Lung (tissue), 12 donors: Measurements from ENCODE around the gene HLTF. TPM values are rescaled to one million over a fixed set of nuclear protein-coding genes. Genes with fewer than 3 reads are reported as not detected.

Experiments used
- ATAC-seq: fragments of 200-7000 bp; cut with Tn5 transposase; one replicate; pipeline ENCODE4 v1.9.1; 2020; ENCODE audit warnings: moderate number of reproducible peaks; ENCODE audit not compliant: insufficient read depth, low FRiP score
- DNase-seq, 3 donors: peaks; one replicate each; pipeline ENCODE4 v3.0.0-alpha.2; 2013 to 2017
- H3K27ac ChIP-seq, 2 donors: one replicate each; pipeline ENCODE4 v1.5.1; 2013; ENCODE audit warnings: mild to moderate bottlenecking in 2 of 2, moderate library complexity in 2 of 2, control low read depth in 1 of 2, inconsistent platforms in 1 of 2, low read depth in 1 of 2, low read length in 1 of 2
- H3K27me3 ChIP-seq, 3 donors: one replicate each; pipeline ENCODE4 v1.5.1; 2013; ENCODE audit warnings: low read length in 2 of 3; ENCODE audit not compliant: control insufficient read depth in 3 of 3, insufficient read depth in 3 of 3
- H3K36me3 ChIP-seq, 4 donors: one replicate each; pipeline ENCODE4 v1.5.1; 2013; ENCODE audit warnings: low read length in 4 of 4, mild to moderate bottlenecking in 1 of 4, moderate library complexity in 1 of 4; ENCODE audit not compliant: control insufficient read depth in 4 of 4, insufficient read depth in 4 of 4
- H3K4me1 ChIP-seq, 5 donors: one replicate each; pipeline ENCODE4 v1.5.1; 2013; ENCODE audit warnings: low read length in 5 of 5, mild to moderate bottlenecking in 2 of 5, moderate library complexity in 1 of 5; ENCODE audit not compliant: control insufficient read depth in 5 of 5, insufficient read depth in 5 of 5
- H3K4me3 ChIP-seq: one replicate; pipeline ENCODE4 v1.5.1; 2013; ENCODE audit warnings: mild to moderate bottlenecking, control low read depth, moderate library complexity
- H3K9ac ChIP-seq, 2 donors: one replicate each; pipeline ENCODE4 v1.5.1; 2013; ENCODE audit warnings: low read length in 2 of 2, control low read depth in 1 of 2; ENCODE audit not compliant: insufficient read depth in 1 of 2
- H3K9me3 ChIP-seq, 4 donors: one replicate each; pipeline ENCODE4 v1.5.1; 2013; ENCODE audit warnings: low read length in 3 of 4, mild to moderate bottlenecking in 1 of 4, moderate library complexity in 1 of 4; ENCODE audit not compliant: control insufficient read depth in 4 of 4, insufficient read depth in 3 of 4
- WGBS, 2 donors: extraction: QIAGEN DNeasy Blood & Tissue Kit; methylation state at CpG; one replicate each; pipeline ENCODE4 v1.1.7; 2013; 5-methylcytosine and 5-hydroxymethylcytosine counted together
- polyA plus RNA-seq, 2 donors: library from polyadenylated mRNA; stranded (reverse); fragments of 200-250 nt; gene quantifications; one replicate each; pipeline ENCODE4 v1.2.1, GENCODE V29; 2013
- total RNA-seq, 2 donors: library from RNA; depleted of rRNA in 1 of 2; stranded (reverse); fragments of >200 nt in 1 of 2; gene quantifications; one replicate each; pipeline ENCODE4 v1.2.1, GENCODE V29; 2014 to 2021
- TF ChIP-seq, protein P1 (sequence below): IDR thresholded peaks from 2 replicates; pipeline ENCODE4 v1.5.1; 2012; ENCODE audit warnings: mild to moderate bottlenecking; ENCODE audit errors: control extremely low read depth, extremely low read depth
- donor health status: control.
- donor health status: control.
- donor health status: Bipolar disorder and iron deficiency.
- donor health status: healthy.
- donor health status: DM: yes; HTN: yes; CAD: no.

The HLTF gene
- total and polyA plus RNA-seq, 4 donors = 3.6 to 54.7 (median 12.6) TPM

DNA sequence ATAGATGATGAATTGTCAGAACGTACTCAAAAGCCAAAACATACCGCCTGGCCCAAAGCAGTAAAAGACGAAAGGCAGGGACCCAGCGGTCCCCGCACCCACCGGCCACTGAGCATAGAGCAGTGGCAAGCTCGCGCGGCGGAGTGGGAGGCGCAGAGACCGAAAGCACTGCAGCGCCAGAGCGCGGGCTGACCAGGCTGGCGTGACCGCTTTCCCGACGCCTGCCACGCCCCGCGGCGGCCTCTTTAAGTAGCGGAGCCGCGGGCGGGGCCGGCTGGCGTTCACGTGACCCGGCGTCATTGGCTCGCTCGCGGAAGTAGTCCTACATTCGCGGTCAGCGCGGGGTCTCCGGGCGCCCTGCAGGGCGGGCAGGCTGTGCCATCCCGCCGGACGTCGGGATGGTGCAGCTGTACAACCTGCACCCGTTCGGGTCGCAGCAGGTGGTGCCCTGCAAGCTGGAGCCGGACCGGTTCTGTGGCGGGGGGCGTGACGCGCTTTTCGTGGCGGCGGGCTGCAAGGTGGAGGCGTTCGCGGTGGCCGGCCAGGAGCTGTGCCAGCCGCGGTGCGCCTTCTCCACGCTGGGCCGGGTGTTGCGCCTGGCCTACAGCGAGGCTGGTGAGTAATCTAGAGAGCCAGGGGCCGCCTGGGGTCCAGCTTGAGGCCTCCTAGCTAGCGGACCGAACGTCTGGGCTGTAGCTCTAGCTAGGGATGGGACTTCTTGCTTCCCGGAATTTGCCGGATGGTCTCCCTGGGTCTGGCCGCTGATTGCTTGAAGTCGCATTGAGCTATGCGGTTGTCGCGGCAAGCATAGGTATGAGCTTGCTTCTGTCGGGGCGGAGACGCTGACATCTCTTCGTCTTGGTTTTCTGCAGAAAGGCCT lies 43.2 kb upstream of the HLTF start, which contains the start of gene HPS3:
HPS3 (plus strand) TSS at position 313 of the 880 bp plus-strand sequence; CDS start at position 399, 86 bp downstream.
- ATAC-seq (peak; percentile 93), DNase-seq (peak; percentile 92 to 97 (median 95))
- H3K9me3 ChIP-seq = no peaks in the 10 kb centered on the region
- WGBS, 2 donors = 0% methylated on average over 82 to 84 of the region's 84 CpGs
- no peaks in the 10 kb centered on the region for H3K27me3 ChIP-seq
- peaks cover 0 to 2% (median under 1%) of the 10 kb centered on the region in 4 donors for H3K36me3 ChIP-seq
- TF ChIP-seq, protein P1, sequence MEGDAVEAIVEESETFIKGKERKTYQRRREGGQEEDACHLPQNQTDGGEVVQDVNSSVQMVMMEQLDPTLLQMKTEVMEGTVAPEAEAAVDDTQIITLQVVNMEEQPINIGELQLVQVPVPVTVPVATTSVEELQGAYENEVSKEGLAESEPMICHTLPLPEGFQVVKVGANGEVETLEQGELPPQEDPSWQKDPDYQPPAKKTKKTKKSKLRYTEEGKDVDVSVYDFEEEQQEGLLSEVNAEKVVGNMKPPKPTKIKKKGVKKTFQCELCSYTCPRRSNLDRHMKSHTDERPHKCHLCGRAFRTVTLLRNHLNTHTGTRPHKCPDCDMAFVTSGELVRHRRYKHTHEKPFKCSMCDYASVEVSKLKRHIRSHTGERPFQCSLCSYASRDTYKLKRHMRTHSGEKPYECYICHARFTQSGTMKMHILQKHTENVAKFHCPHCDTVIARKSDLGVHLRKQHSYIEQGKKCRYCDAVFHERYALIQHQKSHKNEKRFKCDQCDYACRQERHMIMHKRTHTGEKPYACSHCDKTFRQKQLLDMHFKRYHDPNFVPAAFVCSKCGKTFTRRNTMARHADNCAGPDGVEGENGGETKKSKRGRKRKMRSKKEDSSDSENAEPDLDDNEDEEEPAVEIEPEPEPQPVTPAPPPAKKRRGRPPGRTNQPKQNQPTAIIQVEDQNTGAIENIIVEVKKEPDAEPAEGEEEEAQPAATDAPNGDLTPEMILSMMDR = no peak
- peak within 1 kb of the TSS; percentile 50 to 92 for H3K9ac ChIP-seq
- peaks cover 0 to 22% (median 4%) of the 10 kb centered on the region in 5 donors for H3K4me1 ChIP-seq
- H3K4me3 ChIP-seq = peak within 1 kb of the TSS; percentile 94
- H3K27ac ChIP-seq = peak within 1 kb of the TSS; percentile 76 to 98

DNA sequence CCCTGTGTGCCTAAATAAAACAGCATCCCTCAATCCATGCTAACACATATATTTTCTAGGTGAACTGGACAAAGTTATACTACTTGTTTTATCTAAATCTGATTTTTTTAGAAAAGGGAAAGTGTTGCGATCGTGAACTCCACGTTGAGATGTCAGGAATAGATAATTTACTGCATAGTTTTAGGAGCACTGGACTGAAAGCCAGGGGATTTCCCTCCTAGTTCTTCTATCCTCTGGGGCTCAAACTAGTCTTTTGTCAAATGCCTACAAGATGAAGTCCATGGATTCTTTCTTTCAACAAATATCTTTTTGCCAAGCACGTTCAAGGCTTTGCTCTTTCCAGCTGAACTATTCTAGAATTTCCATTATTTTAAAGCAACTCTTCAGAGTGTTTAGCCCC lies 42.5 kb upstream of the HLTF start:
- H3K9ac ChIP-seq = peak overlapping the region in 1 of 2 donors; percentile 92
- no peaks in the 10 kb centered on the region for H3K27me3 ChIP-seq
- DNase-seq (no peak), ATAC-seq (no peak)
- WGBS, 2 donors = 9 to 13% methylated on average over 4 of the region's 4 CpGs
- TF ChIP-seq, protein P1 = no peak
- H3K36me3 ChIP-seq = peaks cover 0 to 2% (median under 1%) of the 10 kb centered on the region in 4 donors
- H3K4me1 ChIP-seq = peaks cover 0 to 22% (median 4%) of the 10 kb centered on the region in 5 donors
- peak overlapping the region; percentile 10 to 72 for H3K27ac ChIP-seq
- H3K9me3 ChIP-seq = no peaks in the 10 kb centered on the region
- H3K4me3 ChIP-seq = no peak overlapping the region

DNA sequence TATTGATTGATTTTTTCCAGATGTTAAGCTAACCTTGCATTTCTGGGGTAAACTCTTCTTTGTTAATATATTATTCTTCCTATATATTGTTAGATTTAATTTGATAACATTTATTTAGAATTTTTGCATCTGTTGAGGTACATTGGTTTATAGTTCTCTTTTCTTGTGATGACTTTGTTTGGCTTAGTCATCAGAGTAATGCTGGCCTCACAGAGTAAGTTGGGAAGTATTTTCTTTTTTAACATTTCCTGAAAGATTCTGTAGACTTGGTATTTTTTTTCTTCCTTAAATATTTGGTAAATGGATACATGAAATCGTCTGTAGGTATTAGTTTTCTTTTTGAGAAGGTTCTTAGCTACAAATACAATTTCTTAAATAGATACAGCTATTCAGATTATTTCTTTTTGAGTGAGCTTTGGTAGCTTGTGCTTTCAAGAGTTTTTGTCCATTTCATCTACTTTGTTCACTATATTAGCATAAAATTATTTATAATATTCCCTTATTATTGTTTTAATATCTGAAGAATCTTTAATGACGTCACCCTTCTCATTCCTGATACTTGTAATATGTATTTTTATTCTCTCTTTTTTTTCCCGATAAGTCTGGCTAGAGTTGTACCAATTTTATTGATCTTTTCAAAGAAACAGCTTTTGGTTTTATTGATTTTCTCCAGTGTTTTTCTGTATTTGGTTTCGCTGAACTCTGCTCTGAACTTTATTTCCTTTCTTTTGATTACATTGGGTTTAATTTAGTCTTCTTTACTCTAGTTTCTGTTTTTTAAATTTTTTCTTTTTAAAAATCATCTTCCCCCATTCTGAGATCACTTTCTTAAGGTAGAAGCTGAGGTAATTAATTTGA lies 36.6 kb upstream of the HLTF start:
- TF ChIP-seq, protein P1 = no peak
- no peaks in the 10 kb centered on the region for H3K9me3 ChIP-seq
- H3K27ac ChIP-seq = no peak overlapping the region
- DNase-seq (no peak), ATAC-seq (no peak)
- H3K4me3 ChIP-seq = no peak overlapping the region
- no peaks in the 10 kb centered on the region for H3K27me3 ChIP-seq
- H3K4me1 ChIP-seq = no peaks in the 10 kb centered on the region
- 77 to 82% methylated on average over 4 of the region's 4 CpGs for WGBS, 2 donors
- H3K36me3 ChIP-seq = no peaks in the 10 kb centered on the region
- H3K9ac ChIP-seq = no peak overlapping the region
